GM19397 (cell line): ENCODE results near the gene DDA1.
"Not testable (repeated sequence)": the region's sequence is repeated elsewhere in the genome, so short reads cannot be mapped to it uniquely, and the experiment has no call there.

Experiments
- ATAC-seq: cut with Tn5 transposase; IDR thresholded peaks from one replicate; pipeline ENCODE4 v1.9.1; 2021; ENCODE audit warnings: mild to moderate bottlenecking, moderate library complexity; ENCODE audit not compliant: unreplicated experiment

The DDA1 gene

DNA sequence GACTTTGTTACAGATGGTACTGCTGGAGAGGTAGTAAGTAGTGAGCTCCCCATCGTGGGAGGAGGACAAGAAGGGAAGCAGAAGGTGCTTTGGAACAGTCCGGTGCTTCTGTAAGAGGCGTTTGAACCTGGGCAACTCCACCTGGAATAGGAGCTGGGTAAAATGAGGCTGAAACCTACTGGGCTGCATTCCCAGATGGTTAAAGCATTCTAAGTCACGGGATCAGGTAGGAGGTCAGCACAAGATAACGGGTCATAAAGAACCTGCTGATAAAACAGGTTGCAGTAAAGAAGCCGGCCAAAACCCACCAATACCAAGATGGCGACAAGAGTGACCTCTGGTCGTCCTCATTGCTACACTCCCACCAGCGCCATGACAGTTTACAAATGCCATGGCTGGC lies 22.6 kb upstream of the DDA1 start:
- no peak for ATAC-seq

DNA sequence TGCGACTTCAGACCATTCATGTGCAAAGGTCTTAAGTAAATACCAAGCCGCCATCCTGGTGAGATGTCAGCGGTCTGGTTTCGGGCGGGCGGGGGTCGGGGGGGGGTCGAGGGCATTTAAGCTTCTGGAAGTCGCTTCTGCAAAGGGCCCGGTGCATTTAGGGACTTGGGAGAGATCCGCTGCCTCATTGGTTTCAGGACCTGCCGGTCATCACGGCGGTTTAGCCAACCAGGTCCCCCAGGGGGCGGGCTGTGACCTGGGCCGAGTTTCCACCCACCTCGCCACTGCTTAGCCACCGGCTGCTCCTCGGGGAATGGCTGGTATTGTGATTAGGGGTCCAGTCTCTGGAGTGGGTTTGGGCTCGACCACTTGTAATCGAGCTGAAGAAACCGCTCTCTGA lies 19.9 kb upstream of the DDA1 start:
- ATAC-seq, result no peak

DNA sequence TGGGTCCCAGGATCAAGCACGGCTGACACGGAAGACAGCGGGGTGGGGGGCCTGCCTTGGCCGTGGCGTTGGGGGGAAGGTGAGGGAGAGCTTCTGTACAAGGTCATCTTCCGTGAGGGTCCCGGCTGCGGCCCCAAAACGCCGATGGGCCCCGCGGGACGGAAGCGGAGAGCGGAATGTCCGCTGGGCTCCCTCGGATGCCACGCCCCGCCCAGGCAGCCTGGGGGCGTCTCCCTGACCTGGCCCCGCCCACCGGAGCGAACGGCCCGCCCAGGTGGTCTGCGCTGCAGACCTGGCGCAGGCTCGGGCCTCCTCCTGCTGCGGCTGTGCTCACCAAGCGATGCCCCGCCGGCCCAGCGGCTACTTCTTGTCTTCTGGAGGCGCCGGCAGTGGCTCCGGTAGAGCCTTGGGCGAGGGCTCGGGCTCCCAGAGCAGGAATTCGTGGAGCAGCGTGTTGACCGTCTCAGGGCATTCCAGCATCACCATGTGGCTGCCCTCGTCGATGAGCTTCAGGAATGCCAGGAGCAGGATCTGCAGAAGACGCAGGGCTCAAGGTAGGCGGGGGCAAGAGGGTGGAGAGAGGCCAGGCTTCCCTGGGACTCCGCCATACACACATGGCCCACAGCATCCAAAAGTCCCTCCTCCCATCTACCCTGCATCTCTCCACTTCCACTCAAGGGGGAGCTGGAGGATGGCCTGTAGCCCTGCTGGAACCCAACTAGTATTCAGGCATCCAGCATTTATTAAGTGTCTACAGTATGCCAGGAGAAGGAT lies 16.9 kb upstream of the DDA1 start:
- peak; percentile 72 for ATAC-seq

DNA sequence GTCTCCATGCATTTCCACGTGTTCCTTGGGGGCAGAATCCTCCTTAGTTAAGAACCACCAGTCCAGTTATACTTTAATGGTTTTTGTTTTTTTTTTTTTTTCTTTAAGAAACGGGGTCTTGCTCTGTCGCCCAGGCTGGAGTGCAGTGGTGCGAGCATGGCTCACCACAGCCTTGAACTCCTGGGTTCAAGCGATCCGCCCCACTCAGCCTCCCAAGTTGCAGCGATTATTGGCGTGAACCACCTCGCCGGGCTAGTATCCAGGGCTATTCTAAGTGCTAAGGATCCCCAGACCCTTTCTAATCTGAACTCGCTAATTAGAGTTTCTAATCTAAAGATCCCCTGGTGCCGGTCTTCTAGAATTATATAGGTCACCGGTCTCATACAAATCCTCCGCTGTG lies 15.8 kb upstream of the DDA1 start:
- no peak for ATAC-seq

DNA sequence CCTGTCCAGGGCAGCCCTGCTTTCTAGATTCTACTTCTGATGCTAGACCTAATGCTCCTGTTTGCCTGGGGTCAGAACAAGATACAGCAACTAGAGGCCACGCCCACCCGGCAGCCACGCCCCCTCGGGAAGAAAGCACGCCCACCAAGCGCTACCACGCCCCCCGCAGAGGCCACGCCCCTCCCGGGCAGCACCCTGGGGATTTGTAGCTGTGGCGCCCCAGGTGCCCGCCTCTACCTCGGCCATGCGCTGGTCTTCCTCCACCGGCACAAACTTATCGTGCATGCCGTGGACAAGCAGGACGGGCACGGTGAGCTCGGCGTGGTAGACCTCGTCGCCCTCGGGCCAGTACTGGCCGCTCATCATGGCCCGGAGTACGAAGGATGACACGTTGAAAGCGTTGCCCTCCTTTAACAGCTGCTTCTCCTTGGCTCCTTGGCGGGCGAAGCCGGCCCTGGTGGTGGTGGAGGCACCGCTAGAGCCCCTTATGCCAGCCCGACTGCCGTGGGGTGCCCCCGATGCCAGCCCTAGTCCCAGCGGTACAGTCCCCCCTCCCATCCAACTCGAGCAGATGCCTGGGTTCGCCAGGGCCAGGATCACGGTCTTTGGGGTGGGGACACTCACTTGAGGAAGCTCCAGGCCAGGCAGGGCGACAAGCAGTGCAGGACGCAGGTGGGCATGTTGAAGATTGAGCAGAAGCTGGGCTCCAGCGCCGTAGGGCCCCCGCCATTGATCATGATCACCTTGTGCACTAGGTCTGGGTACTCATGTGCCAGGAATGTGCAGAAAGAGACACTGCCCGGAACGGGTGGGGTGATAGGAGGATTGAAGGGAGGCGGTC lies 15.1 kb upstream of the DDA1 start:
- ATAC-seq, result no peak

DNA sequence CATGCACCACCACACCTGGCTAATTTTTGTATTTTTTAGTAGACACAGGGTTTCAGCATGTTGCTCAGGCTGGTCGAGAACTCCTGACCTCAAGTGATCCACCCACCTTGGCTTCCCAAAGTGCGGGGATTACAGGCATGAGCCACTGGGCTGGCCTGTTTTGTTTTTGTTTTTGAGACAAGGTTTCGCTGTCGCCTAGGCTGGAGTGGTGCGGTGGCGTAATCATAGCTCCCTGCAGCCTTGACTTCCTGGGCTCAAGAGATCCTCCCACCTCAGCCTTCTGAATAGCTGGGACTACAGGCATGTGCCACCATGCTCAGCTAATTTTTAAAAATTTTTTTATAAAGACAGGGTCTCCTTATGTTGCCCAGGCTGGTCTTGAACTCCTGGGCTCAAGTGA lies 13.8 kb upstream of the DDA1 start:
- not testable (repeated sequence) for ATAC-seq

DNA sequence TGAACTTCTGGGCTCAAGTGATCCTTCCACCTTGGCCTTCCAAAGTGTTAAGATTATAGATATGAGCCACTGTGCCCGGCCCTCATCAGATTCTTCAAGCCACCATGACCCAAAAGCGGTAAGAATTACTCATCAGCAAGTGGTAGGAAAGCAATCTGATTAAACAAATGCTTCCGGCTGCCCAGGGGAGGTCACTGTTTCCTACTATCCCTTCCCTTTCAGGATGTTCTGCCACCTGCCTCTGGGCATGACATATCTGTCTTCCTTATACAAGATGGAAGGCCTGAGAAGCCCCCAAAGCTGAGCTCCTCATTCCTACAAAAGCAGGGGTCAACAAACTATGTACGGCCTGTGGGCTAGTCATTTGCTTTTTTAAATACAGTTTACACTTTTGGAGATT lies 13.1 kb upstream of the DDA1 start:
- no peak for ATAC-seq

DNA sequence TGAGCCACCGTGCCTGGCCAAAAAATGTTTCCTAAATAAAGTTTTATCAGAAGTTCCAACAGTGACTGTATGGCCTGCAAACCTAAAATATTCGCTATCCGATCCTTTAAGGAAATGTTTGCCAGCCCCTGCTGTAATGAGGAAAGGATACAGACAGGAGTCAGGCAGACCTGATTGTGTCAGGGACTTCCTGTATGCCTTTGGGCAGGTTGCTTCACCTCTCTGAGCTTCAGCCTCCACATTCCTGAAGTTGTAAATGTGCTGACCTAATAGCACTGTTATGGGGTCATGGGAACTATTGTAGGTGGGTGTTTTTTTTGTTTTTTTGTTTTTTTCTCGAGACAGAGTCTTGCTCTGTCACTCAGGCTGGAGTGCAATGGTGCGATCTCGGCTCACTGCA lies 12.4 kb upstream of the DDA1 start:
- no peak for ATAC-seq

DNA sequence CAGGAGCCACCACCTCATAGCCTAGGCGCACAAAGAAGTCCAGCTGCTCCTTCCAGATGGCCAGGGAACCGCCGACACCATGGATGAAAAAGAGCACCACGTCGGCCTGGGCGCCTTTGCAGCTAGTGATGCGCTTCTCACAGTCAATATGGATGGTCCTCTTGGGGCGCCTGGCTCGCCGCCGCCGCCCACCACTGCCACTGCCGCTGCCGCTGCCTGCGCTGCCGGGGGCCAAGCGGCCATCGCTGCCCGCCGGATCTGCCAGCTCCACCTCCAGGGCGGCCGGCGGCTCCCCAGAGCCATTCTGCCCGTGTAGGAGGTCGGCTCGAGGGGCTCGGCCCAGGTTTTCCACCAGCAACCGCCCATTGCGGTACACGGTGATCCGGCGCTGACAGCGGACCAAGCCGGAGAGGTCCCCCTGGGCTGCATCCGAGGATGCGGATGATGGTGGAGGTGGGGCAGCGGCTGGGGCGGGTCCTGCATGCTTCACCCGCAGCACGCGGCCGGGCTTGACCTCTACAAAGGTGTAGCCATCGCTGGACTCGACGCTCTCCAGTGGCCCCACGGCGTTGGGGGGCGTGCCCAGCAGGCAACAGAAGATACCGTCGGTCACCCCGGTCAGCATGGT lies 8.3 kb upstream of the DDA1 start:
- ATAC-seq, result no peak

DNA sequence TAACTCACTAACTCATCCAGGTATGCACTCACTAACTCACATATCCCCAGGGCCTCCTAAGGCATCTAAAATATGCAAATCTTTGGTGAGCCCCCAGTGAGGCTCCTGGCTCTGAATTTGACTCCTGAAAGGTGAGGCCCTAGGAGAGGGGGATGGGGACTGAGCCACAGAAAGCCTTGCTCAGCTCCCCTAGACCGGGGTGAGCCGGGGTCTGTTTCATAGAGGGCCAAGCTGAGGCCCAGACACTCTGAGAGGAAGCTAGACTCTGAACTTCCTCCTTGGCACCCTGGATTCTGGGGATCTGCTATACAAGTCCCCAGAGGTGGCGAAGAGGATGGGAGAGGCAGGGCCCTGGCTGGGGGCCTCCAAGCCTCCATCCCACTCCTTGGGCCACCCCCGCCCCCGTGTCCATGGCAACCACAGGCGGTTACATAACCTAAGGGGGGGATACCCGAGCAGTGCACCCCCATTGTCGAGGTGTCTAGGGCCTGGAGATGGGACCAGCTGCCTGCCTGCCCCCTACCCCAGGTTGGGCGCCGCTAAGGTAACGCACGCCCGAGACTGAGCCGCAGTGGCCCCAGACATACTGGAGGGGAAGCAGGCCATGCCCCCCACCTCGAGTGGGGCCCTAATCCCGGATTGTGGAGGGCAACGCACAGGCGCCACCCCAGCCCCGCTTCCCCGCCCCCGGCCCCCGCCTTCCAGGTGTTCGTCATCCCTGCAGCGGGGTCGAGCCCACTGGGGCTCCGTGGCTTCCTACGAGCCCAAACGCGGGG lies 6.8 kb upstream of the DDA1 start:
- no peak for ATAC-seq

DNA sequence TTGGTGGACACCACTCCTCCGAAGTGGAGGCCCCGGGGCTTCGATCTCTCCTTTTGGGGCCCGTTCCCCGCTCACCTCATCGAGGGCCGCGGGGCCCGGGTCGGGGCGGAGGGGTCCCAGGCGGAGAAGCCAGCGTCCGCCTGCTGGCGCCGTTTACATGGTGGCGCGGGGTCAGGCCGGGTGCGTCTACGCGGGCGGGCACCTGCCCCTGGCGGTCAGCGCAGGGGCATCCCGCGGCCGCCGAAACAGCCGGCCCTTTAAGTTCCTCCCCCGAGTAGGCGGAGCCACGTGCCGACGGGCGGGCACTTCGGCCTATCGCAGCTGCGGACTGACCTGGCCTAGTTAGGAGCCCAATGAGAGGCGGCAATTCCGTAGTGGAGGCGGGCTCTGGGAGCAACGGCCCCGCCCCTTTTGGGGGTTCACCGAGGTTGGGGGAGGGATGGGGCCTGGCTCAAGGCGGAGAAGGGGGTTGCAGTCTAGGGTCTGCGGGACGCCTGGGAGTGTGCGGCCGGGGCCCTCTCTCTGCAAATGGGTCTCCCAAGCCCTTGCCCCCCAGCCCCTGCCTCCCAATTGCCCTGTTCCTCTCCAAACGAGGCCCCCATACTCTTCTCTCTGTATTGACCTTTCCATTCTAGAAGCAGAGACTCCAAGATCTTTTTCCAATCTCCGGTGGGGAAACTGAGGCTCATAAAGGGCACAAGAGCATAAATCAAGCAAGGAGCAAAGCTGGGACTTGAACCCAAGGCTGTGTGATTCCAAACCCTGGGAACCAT lies 6.0 kb upstream of the DDA1 start, which contains the start of gene ABHD8:
ABHD8 (minus strand) TSS at position 259 of the 773 bp plus-strand sequence. CDS start 1,809 bp downstream, outside the sequence.
- peak; percentile 45 for ATAC-seq

DNA sequence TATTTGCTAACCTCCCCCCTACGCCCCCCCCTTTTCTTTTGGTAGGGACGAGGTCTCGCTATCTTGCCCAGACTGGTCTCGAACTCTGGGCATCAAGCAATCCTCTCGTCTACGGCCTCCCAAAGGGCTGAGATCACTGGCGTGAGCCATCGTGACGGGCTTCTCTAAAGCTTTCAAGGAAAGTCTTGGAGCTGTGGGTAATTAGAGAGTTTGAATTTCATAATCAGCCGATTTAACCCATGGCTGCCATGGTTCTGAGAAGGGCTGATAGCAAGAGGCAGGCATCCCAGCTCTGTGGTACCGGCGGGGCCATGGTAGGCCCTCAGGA lies 5.5 kb upstream of the DDA1 start:
- ATAC-seq, result no peak

DNA sequence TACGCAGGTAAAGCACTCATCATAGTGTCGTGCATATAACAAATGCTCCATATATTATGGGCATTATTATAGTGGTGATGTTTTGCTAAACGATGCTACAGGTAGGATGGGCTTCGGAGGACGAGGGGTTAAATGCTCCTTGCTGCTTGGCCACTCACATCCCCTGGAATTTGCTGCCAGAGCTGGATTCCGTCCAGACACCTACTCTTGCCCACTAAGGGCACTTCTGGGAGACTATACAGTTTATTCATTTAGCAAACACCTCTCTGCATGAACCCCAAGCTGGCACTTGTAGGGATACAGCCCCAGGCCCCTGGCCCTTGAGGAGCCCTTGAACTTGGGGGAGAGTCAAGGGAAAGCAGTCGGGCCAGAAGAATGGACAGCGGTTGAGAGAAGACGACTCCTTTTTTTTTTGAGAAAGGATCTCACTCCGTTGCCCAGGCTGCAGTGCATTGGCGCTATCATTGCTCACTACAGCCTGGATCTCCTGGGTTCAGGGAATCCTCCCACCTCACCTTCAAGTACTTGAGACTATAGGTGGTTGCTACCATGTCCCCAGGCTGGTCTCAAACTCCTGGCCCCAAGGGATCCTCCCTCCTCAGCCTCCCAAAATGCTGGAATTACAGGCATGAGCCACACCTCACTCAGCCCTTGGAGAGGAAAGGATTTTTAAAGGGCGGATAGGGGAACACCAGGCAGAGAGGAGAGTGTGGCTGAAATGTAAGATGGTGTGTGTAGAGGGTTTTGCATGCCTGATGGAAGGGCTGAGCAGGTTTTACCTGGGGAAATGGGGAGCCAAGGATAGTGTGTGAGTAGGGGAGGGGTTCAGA lies 4.8 kb upstream of the DDA1 start:
- ATAC-seq, result no peak

DNA sequence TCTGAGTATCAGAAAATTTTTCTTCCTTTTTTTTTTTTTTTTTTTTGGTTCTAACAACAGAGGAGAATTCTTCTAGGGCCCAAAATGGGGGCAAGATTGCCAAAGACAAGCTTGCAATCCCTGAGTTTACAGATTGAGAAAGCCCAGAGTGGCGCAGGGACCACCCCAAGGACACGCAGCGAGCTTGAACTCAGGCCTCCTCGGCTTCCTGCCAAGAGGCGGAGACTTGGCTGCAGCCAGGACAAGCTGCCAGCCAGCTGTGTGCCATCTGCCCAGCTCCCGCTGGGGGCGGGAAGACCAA lies 4.2 kb upstream of the DDA1 start:
- no peak for ATAC-seq

DNA sequence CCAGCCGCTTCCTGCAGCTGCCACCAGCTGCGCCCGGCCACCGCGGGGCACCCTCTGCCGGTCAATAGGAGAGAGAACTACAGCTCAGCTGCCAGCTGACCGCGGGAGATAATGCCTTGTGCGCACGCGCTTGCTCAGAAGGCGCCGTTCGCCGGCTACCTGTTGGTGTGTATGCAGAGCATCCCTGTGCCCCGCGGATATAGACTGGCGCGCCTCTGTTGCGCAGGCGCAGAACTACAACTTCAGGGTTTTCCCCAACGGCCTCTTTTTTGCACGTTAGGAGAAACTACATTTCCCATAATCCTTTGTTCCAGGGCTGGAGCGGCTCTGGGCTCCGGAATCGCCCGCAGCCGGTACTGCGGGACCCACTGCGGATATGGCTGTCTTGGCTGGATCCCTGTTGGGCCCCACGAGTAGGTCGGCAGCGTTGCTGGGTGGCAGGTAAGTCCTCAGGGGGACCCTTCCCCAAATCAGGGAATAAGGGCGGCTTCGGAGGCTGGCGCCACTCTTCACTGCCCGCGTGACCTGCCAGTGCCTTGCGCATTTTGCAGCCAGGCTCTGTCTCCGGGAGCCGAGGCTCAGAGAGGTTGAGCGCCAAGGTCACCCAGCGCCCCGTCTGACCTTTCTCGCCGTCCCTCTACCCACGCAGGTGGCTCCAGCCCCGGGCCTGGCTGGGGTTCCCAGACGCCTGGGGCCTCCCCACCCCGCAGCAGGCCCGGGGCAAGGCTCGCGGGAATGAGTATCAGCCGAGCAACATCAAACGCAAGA lies 3.7 kb upstream of the DDA1 start, which contains the start of gene MRPL34:
MRPL34 (plus strand) TSS at position 356 of the 768 bp plus-strand sequence; CDS start at position 377, 21 bp downstream.
- ATAC-seq, result peak; percentile 78

DNA sequence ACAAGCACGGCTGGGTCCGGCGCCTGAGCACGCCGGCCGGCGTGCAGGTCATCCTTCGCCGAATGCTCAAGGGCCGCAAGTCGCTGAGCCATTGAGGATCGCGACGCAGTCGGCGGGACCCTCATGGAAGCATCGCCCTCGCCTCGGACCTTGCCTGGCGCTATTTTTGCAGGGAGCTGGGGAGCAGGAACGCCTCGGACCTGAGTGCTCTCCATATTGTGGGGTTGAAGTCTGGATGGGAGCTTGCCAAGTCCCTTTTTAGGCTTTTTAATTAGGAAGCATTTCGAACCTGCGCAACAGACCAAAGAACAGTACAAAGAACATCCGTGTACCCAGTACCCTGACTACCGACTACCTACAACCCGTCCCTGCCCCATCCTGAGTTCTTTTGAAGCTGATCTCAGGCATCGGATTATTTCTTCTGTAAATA lies 3.1 kb upstream of the DDA1 start:
- ATAC-seq, result no peak

DNA sequence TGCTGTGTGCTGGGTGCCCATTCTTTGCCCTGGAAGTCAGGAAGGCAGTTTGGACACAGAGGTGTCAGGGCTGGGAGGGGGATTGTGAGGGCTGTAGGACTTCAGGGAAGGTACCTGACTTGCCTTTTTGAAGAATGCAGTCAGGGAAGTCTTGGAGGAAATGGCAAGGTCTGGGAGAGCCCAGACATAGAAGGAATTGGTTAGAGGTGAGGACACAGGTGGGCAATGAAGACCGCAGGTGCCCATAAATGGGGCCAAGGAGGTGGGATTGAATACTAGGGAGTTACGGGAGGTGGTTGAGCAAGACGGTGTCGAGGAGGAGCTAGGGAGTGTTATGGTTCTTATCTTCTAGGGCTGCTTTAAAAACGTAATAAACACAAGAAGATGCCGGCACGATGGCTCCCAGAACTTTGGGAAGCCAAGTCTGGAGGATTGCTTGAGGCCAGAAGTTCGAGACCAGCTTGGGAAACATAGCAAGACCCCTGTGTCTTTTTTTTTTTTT lies 1.4 kb upstream of the DDA1 start:
- ATAC-seq, result no peak

DNA sequence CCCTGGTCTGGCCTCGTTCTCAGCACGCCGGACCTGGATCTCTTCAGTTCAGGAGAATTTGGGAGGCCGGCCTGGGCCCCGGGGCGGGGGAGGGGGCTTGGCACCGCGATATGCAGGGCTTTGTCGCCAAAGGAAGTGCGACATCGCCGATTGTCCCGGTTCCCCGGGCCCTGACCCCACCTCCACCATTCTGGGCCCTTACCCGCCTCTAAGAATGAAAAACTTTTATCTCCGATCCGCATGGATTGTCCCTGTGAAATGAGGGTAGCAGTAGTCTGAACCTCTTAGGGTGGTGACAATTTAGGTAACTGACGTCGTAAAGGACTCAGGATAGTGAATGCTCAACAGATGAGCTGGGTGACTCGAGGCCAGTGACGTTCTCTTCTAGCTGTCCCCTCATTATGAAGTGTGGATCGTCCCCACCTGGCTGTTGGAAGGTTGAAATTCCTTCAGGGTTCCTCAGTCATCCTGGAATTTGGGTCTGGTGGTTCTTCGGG lies 650 bp downstream of the DDA1 start:
- no peak for ATAC-seq
